Left kidney (tissue), 2 donors: ENCODE data around the gene BCLAF1. TPM values are rescaled to one million over a fixed set of nuclear protein-coding genes. Genes with fewer than 3 reads are reported as not detected.
"Not testable (repeated sequence)": the region's sequence is repeated elsewhere in the genome, so short reads cannot be mapped to it uniquely, and the experiment has no call there.

Source experiments
- DNase-seq: peaks from one replicate; pipeline ENCODE4 v3.0.0-alpha.2; 2013
- polyA plus RNA-seq: library from polyadenylated mRNA; unstranded; fragments of 120-200 nt; gene quantifications from one replicate; pipeline ENCODE4 v1.2.1, GENCODE V29; 2013; ENCODE audit not compliant: insufficient read length

BCLAF1 gene
- polyA plus RNA-seq, 1 donor: 246 TPM

DNA sequence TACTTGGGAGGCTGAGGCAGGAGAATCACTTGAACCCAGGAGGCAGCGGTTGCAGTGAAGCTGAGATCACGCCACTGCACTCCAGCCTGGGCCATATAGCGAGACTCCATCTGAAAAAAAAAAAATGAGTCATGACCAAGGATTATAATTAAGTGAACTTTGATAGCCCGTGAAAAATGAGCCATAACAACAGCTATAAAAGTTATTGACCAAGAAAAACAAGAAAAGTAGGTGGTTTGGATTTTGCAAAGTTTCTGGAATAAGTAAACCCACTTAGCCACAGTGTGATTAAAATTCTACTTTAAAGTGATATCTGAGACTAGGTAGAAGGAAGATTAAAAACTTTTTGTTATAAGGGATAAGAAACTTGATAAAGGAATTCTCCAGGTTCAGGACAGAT, 25.9 kb upstream of the BCLAF1 start:
- no peak for DNase-seq

DNA sequence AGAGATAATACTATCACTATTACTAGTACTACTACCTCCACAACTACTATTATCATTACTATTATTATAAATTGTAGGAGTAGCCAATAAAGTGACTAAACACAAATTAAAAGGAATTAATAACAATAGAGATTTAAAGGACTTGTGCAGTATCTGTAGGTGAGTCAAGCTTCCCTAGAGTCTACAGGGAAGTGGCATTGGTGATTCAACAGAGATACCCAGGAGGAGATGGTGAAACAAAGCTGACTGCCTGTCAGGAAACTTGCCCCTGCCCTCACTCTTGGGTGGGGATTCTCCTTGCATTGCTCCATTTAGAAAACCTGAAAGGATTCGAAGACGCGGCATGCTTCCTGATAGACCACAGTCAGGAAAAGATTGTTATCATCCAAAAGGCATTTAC, 23.3 kb upstream of the BCLAF1 start:
- no peak for DNase-seq

DNA sequence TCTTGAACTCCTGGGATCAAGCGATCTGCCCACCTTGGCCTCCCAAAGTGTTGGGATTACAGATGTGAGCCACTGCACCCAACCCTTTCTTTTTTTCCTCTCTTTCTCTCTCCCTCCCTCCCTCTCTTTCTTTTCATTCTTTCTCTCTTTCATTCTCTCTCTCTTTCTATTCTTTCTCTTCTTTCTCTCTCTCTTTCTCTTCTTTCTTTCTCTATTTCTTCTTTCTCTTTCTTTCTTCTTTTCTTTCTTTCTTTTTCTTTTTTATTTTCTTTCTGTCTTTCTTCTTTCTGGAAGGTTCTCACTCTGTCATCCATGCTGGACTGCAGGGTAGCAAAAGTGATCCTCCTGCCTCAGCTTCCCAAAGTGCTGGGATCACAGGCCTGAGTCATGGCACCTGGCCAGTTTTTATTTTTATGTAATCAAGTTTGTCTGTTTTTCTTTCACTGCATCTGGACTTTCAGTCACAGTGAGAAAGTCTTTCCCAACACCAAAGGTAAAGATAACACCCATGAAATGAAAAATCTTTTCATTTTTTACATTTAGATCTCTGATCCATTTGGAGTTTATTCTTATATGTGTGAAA, 20.2 kb upstream of the BCLAF1 start:
- DNase-seq: no peak

DNA sequence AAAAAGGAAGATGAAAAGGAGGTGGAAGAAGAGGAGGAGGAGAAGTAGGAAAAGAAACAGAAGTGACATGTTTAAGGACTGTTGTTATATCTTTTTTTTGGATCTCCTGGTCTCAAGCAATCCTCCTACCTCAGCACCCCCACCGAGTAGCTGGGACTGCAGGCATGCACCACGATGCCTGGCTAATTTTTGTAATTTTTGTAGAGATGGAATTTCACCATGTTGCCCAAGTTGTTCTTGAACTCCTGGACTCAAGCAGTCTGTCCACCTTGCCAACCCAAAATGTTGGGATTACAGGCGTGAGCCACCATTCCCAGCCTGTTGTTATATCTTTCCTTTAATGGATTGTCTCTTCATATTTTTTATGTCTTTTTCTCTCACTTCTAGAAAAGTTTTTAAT, 19.5 kb upstream of the BCLAF1 start:
- no peak for DNase-seq

DNA sequence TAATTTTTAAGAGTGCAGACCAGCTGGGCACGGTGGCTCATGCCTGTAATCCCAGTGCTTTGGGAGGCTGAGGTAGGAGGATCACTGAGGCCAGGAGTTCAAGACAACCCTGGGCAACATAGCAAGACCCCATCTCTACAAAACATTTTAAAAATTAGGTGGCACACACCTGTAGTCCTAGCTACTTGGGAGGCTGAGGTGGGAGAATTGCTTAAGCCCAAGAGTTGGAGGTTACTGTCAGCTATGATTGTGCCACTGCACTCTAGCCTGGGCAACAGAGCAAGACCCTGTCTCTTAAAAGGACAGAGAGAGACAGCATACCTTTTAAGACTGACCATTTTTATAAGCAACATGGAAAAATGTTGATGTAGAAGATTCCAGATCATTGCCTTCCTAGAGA, 18.8 kb upstream of the BCLAF1 start:
- not testable (repeated sequence) for DNase-seq

DNA sequence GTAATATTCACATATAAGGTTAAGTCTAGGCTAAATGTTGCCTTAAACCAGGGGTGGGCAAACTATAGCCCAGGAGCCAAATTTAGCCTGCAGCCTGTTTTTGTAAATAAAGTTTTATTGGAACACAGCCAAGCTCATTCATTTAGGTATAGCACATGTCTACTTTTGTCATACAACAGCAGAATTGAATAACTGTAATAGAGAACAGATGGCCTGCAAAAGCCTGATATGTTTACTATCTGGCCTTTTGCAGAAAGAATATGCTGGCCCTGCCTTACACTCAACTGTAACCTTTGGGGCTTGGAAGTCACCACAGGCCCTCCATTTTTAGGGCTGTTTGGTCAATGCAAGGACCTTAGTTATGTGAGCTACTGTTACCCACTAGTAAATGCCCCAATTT, 17.7 kb upstream of the BCLAF1 start:
- DNase-seq: no peak

DNA sequence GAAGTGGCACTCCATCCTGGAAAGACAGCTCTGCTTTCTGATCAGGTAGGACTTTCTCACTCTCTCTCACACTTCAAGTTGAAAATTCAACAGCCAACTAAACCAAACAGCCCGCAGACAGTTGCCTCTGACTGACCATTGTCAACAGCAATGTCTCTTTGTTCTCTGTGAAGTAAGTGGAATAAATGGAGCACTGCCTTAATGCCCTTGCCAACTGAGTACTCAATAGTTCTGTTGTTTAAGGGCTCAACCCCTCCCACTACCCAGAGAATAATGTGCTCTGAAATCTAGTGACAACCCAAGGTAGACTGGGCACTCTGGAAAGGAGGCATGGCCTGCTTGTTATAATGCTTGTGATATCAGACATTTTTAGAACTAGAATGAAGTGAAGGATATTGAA, 16.8 kb upstream of the BCLAF1 start:
- DNase-seq: no peak

DNA sequence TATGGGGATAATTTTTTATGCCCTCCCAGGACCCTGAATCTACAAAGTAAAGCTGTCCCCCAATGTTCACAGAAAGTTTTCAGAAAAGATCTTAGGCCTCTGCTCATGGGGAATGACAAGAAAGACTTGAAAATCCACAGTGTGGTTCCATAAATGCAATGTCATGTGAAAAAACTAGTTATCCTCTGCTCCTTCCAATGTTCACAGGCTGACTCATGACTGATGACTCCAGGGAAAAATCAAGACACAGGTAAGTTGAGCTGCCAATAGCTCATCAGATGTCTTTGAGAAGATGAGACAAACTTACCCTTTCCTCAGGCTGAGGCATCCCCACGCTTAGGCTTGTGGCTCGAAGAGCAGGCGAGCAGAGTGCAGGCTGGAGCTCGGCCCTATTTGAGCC, 14.8 kb upstream of the BCLAF1 start:
- DNase-seq: no peak

DNA sequence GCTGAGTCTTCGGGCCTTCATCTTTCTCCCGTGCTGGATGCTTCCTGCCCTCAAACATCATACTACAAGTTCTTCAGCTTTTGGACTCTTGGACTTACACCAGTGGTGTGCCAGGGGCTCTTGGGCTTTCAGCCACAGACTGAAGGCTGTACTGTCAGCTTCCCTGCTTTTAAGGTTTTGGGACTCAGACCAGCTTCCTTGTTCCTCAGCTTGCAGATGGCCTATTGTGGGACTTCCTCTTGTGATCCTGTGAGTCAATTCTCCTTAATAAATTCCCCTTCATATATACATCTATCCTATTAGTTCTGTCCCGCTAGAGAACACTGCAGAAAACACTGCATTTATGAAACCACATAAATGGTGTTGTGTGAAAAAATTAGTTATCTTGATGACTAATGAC, 13.9 kb upstream of the BCLAF1 start:
- DNase-seq: no peak

DNA sequence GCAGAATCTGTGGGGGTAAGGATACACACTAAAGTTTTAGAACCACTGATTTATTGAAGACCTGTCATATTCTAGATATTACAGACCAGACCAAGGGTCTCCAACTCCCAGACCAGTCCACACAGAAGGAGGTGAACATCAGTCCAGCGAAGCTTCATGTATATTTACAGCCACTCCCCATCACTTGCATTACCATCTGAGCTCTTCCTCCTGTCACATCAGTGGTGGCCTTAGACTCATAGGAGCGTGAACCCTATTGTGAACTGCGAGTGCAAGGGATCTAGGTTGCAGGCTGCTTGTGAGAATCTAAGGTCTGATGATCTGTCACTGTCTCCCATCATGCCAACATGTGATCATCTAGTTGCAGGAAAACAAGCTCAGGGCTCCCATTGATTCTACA, 5.0 kb upstream of the BCLAF1 start:
- no peak for DNase-seq

DNA sequence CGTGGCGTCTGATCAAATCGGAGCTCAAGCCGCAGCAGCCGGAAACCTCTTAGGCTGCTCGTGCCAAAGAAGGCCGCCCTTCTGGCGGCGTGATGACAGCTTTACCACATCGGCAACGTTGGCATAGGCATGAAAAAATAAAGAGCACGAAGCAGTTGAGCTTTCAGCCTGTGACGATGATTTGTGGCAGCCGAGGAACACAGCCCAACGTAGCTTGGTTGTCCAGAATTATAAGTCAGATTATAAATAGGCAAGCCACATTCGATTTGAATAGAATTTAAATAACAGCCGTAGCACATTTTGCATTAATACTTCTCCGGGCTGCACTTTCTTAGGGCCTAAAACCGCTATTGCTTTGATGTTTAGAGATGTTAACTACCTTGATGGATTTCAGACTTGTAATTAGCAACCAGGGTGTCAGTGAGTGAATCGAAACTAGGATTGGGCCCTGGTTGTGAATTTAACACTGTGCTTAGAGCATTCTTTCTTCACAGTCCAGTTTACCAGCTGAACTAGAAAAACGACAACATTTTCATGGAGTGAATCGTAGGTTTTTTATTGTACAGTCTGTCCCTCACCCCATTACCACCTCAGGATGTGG, 864 bp upstream of the BCLAF1 start:
- DNase-seq: peak; percentile 76

DNA sequence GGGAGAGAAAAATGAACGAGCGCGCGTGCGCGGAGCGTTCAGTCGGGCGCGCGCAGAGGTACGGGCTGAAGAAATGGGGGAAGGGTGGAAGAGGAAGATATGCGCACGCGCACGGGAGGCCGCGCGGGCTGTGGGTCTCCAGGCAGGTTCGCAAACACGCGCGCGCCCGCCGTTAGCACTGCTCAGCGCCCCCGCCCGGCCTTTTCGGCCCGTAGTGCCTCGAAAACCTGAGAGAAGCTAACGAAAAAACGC, 393 bp downstream of the BCLAF1 start:
- peak; percentile 92 for DNase-seq

DNA sequence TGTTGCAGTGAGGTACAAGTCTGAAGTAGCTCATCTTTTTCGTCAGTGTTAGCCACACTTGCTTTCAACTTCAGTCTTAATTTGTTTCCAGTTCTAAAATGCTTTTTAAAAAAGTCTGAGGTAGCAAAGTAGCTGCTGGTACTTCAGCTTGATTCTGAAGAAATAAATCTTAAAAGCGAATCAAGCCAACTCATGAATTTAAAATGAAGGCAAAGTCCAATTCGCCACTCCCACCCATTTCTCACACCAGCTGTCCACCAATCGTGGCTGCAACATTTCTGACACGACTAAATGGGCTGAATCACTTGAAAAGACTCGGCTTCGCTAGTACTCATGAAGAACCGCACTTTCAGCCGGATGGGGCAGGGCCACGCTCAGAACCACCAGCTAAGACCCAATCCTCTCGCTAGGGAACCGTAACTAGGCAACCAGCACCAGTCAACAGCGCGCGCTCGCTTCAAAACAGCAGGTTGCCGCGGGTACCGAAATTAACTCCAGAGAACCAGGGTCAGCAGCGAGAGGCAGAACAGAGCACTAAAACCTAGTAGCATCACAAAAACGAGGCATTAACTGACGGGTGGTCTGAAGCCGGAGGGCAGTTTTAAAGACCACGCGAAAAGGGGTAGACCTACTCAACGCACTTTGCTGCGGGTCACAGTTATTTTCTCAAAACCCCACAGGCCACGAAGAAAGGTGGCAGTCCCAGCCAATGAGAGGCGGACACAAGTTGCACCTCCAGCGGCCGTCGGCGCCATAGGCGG, 900 bp downstream of the BCLAF1 start:
- DNase-seq: peak; percentile 72

DNA sequence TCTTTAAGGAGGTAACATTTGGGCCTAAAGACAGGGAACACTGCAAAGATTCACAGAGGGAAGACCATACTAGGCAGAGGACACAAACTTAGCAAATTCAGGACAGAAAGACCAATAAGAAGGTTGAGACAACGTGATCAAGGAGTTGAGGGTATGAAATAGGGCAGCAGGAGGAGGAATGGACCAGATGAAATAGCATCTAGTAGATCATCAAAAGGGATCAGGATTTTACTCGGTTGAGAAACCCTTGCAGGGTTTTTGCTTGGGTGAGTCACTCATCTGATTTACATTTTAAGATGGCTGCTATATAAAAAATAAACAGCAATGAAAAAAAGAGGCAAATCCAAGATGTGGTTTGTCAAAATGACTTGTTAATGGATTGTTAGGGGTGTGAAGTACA, 4.7 kb downstream of the BCLAF1 start:
- no peak for DNase-seq

DNA sequence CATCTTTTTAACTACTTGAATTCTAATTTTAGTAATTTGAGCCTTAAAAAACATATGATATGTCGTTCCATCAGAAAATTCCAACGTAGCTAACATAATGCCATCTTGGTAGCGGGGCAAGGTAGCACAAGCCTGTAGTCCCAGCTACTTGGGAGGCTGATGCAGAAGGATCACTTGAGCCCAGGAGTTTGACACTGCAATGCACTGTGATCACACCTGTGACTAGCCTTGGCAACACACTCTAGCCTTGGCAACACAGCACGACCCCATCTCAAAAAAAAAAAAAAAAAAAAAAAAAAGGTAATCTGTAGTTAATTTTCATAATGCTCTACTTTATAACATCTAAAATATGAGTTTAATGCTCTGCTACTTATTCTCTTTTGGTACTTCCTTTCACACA, 6.7 kb downstream of the BCLAF1 start:
- no peak for DNase-seq

DNA sequence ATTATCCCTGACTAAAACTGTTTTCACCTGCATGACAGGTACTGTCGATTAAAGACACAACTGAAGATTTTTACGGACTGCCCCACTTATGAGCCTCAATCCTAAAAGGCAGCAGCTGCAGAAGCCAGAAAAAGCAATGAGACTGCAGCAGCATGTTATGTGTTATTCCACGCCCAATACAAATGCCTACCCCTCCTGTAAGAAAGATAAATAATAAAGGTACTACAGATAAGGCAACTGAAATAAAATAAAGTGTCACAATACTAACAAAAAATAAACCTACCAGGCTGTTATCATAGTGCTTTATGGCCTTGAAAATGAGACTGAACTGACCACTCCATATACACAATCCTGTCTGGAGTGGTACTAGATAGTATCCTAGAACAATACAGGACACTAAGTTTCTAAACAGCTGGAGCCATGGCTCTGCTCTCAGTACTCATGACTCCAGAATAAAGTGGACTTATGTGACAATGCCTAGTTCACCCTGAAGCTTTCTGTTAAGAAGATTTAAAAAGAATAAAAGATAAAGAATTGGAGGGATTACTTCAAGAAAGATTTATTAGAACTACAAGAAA, 9.5 kb downstream of the BCLAF1 start:
- DNase-seq: no peak

DNA sequence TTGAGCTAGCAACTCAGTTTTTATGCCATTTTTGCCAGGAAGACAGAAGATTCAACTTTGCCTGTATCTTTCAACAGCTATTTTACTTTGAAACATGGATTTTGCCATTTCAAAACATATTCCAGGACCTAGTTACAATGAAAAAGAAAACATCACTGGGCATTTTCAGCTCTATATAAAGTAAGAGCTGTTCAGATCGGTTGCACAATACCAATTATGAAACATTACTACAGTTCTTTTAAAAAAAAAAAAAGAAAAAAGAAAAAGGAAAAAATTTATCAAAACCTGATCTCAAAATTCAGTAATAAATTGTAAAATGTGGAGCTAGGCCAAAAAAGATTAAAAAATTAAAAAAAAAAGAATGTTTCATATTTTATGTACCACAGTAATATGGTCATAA, 15.6 kb downstream of the BCLAF1 start:
- DNase-seq: no peak

DNA sequence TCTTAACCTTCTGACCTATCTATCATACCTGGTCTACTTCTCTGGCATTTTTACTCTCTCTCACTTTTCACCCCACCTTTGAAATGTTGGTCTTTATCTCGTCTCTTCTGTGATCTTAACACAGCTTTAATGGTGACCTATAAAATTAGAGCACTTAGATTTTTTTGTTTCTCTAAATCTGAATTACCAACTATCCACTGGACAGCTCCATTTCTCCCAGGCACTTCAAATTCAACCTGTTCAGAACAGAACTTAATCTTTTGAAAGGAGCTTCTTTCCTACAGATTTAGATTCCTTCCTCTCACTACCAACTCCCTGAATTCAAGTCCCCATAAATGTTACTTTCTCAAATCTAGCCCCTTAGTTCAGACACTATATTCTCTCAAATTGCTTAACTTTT, 24.5 kb downstream of the BCLAF1 start:
- DNase-seq: no peak

DNA sequence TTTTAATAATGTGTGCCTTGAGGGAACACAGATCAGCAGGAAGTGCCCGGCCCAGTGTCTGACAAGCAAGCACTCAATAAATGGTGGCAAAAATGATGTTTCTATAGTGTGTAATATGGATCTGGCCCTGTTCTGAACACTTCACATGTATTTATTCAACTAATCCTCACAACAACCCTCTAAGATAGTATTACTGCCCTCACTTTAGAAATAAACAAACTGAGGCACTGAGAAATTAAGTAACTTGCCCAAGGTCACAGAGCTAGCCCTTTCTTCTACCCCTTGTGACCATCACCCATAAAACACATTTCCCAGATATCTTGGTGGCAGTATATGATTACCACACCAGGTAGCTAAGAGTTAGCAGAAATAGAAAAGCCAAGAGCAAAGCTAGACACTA, 26.7 kb downstream of the BCLAF1 start:
- no peak for DNase-seq

DNA sequence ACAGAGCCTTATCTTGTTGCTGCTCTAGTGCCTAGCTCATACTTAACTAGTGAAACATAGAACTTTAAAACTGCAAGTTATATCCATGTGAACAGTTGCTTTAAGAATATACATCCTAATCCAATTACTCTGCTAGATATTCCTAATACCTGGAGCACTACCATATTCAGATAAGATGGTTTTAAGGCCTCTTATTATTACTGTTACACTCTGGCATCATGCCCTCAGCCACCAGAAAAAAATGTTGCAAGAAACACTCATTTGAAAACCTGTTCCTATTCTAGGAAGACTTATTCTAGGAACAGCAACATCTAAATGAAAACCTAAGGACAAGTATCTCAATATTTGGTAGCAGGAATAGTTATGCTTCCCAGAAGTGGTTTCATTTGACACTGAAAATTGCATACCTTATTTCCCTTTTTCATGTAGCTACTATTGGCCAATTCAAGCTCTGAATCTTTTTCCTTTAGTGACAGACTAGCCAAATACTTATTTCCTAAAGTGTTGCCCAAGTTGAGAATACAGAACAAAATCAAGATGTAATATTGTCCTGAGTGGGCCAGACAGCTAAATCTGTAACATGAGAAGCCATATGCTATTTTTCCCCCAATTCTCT, 34.7 kb downstream of the BCLAF1 start:
- no peak for DNase-seq

DNA sequence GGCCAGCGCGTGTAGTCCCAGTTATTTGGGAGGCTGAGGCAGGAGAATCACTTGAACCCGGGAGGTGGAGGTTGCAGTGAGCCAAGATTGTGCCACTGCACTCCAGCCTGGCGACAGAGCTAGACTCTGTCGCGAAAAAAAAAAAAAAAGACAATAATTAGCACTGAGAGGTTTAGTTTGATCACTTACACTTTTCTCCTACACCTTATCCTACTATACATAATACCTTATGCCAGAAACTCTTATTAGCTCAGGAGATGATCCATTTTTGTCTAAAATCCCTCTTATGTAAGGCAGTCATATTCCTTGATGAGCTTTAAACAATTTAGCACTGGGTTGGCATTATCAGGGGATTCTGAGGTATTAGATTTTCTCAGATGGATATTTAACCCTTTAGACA, 35.9 kb downstream of the BCLAF1 start:
- no peak for DNase-seq

DNA sequence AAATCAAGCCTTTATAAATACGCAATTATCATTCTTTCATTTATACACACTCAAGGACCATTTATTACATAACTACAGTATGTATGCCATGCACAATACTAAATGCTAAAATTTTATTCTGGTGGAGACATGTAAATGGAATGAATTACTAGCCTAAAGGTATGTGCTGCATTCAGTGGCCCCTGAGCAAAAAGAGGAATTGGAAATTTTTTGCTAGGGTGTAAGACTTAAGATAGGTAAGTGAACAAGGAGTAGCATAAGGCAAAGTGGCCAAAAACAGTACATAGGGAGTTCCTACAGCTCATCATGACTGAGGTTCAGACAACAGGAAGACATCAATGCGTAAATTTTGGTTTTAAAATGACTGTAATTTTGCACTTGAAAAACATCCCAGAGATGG, 37.2 kb downstream of the BCLAF1 start:
- DNase-seq: no peak

DNA sequence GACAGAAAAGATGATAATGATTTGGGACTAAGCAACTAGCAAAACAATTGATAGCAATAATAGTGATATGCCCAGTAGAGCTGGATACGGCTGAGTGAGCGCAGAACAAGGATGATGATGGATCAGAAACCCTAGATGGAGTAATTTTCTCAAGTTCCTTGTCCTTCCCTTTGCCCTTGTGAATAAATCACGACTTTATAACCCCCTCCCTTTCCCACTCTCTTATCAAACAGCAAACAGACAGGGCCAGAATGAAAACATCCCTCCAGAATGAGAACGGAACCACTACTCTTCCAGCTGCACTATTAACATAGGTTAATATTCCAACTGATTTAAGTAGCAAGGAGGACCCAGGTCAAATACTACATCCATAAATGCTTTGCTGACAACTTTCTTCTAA, 38.3 kb downstream of the BCLAF1 start:
- DNase-seq: no peak

DNA sequence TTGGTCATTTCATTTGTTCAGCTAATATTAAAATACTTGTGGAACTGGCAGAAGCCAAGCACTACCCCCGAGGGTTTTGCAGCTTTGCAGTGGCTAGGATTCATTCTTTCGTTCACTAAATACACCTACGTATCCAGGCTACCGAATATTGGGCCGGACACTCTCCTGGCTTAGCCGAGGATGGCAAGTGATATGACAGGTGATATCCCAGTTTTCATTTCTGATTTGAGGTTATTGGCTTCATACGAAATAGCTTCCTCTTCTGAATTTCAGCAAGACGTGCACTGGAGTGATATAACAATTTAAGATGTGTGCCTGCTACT, 39.0 kb downstream of the BCLAF1 start:
- DNase-seq: no peak
